K562 (cell line): ENCODE data around the gene HEMGN. TPM values are rescaled to one million over a fixed set of nuclear protein-coding genes. Genes with fewer than 3 reads are reported as not detected.

Source experiments
- CTCFL ChIP-seq: IDR thresholded peaks from 2 replicates; pipeline ENCODE4 v1.6.1; 2011; ENCODE audit warnings: borderline replicate concordance, low read depth, mild to moderate bottlenecking, moderate library complexity, low read length; ENCODE audit not compliant: insufficient read depth, poor library complexity, severe bottlenecking
- E2F4 ChIP-seq: sonication (generic); formaldehyde crosslinking; IDR thresholded peaks from 2 replicates; pipeline ENCODE4 v1.8.0; 2022; ENCODE audit warnings: mild to moderate bottlenecking, low read depth, missing genetic modification reagents
- ETS2 ChIP-seq: IDR thresholded peaks from 2 replicates; pipeline ENCODE4 v1.6.1; 2016; ENCODE audit warnings: borderline replicate concordance, missing genetic modification characterization, mild to moderate bottlenecking, moderate library complexity, missing compliant biosample characterization; ENCODE audit not compliant: poor library complexity, severe bottlenecking
- FOXJ2 ChIP-seq: fragments of 200-800 bp; sonication (Bioruptor generic); IDR thresholded peaks from 2 replicates; pipeline ENCODE4 v1.6.1; 2016; ENCODE audit warnings: missing genetic modification characterization, missing compliant biosample characterization
- MCM3 ChIP-seq: fragments of 450-650 bp; IDR thresholded peaks from 2 replicates; pipeline ENCODE4 v1.6.1; 2016
- NCOA6 ChIP-seq: fragments of 450-650 bp; IDR thresholded peaks from 2 replicates; pipeline ENCODE4 v1.6.1; 2017; ENCODE audit warnings: mild to moderate bottlenecking
- NFATC3 ChIP-seq: fragments of 450-650 bp; IDR thresholded peaks from 2 replicates; pipeline ENCODE4 v1.6.1; 2017; ENCODE audit warnings: mild to moderate bottlenecking
- NFE2 ChIP-seq: IDR thresholded peaks from 2 replicates; pipeline ENCODE4 v1.6.1; 2014; ENCODE audit warnings: antibody characterized with exemption, low read depth
- POLR2AphosphoS2 ChIP-seq: IDR thresholded peaks from 2 replicates; pipeline ENCODE4 v1.6.1; 2012; ENCODE audit warnings: low read length, improper control_type of control experiment
- PTTG1 ChIP-seq: fragments of 450-650 bp; IDR thresholded peaks from 2 replicates; pipeline ENCODE4 v1.6.1; 2016; ENCODE audit warnings: low read depth, mild to moderate bottlenecking, missing genetic modification characterization, missing compliant biosample characterization
- STAT6 ChIP-seq: sonication (generic); formaldehyde crosslinking; IDR thresholded peaks from 2 replicates; pipeline ENCODE4 v1.8.1; 2023; ENCODE audit warnings: mild to moderate bottlenecking, missing genetic modification reagents
- ZNF407 ChIP-seq: fragments of 450-650 bp; IDR thresholded peaks from 2 replicates; pipeline ENCODE4 v1.6.1; 2016; ENCODE audit warnings: low read depth
- ZNF79 ChIP-seq: fragments of 250-450 bp; sonication (Bioruptor Pico); IDR thresholded peaks from 2 replicates; pipeline ENCODE4 v1.4.0; 2020; ENCODE audit warnings: low read depth, mild to moderate bottlenecking, moderate library complexity
- polyA plus RNA-seq, 8 experiments: library from polyadenylated mRNA; depleted of rRNA in 4 of 8; stranded (reverse) in 5 of 8; unstranded in 3 of 8; fragments of >200 nt; fragmentation: Nextera tagmentation in 2 of 8; fragmentation: Illumina TruSeq in 1 of 8; extraction: Ambion mirVana in 2 of 8; extraction: Trizol in 1 of 8; gene quantifications; 2 replicates each; pipeline versions ENCODE4 v1.2.1 to v1.2.3, GENCODE V29; 2011 to 2014; ENCODE audit warnings: inconsistent platforms in 1 of 8, missing spikeins in 1 of 8
- total RNA-seq, 7 experiments: library from RNA; depleted of rRNA in 6 of 7; stranded (reverse); fragments of >200 nt in 6 of 7; fragmentation: Illumina TruSeq in 2 of 7; extraction: Trizol in 2 of 7; gene quantifications; 2 replicates each; pipeline versions ENCODE4 v1.2.1 to v1.2.3, GENCODE V29; 2011 to 2021; ENCODE audit warnings: low replicate concordance in 1 of 7

HEMGN gene
- total and polyA plus RNA-seq, 9 of the 15 experiments (the other 6 are each of a cell fraction or from before 2014, with no cell fraction given): 56.3 to 258 (median 137) TPM

GRCh38 chr9:97921959-97922724 lies 15.8 kb downstream of the HEMGN start, which contains the start of gene TRMO (continued):
- TF ChIP-seq STAT6 (peak; percentile 98; the same call in 1 of the 2 replicates), MCM3 (no peak), ZNF407 (no peak), PTTG1 (no peak), CTCFL (peak; percentile 63), NFATC3 (peak; percentile 33; the same call in 1 of the 2 replicates), NFE2 (peak; percentile 29; the same call in 1 of the 2 replicates), FOXJ2 (tag) (peak; percentile 81; the same call in 1 of the 2 replicates), ETS2 (tag) (no peak), POLR2AphosphoS2 (peak; percentile 84), ZNF79 (CRISPR knock-in tag) (peak; percentile 83), E2F4 (CRISPR knock-in tag) (peak; percentile 74; the same call in 1 of the 2 replicates), NCOA6 (no peak)
